DOHH2 (cell line): ENCODE data around the gene DHCR24.

ENCODE experiments used
- EZH2phosphoT487 ChIP-seq: fragments of 200-600 bp; sonication (generic); IDR thresholded peaks from 2 replicates; pipeline ENCODE4 v1.6.1; 2017; ENCODE audit warnings: borderline replicate concordance, mild to moderate bottlenecking, antibody characterized with exemption, low read length, moderate library complexity, mixed read lengths
- TF ChIP-seq, protein P1 (sequence below): fragments of 200-600 bp; sonication (generic); IDR thresholded peaks from one replicate; pipeline ENCODE4 v1.5.1; 2014; ENCODE audit warnings: antibody characterized with exemption, mild to moderate bottlenecking, low read depth, low read length; ENCODE audit not compliant: poor library complexity, severe bottlenecking

DNA sequence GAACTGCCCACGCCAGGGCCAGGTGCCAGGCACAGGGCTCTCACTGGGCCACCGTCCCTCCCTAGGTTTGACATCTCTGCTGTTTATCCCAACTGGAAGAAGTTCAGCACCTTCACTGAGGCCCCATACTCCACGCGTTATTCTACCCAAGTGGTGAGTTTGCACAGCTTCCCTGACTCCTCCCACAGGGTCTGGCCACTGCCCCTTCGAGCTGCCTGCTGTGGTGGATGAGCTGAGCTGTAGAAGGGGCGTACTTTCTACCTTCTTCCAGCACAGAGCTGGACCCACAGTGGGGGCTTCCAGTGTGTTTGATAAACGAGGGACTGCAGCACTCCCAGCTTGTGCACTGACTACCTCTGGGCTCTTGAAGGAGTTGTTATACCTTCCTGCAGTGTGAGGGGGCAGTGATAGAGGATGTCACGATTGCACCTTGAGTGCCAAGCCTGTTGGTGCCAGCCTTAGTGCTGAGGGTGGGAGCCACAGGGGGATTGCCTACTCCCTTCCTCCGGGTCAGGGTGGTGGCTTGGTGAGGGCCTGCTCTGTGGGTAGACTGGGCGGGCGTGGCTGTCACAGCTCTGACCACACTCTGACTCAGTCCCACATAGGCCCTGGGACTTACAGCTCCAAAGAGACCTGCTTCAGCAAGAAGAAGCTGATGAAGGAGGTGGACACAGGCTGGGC is 79.9 kb downstream of the DHCR24 start:
- TF ChIP-seq, protein P1, sequence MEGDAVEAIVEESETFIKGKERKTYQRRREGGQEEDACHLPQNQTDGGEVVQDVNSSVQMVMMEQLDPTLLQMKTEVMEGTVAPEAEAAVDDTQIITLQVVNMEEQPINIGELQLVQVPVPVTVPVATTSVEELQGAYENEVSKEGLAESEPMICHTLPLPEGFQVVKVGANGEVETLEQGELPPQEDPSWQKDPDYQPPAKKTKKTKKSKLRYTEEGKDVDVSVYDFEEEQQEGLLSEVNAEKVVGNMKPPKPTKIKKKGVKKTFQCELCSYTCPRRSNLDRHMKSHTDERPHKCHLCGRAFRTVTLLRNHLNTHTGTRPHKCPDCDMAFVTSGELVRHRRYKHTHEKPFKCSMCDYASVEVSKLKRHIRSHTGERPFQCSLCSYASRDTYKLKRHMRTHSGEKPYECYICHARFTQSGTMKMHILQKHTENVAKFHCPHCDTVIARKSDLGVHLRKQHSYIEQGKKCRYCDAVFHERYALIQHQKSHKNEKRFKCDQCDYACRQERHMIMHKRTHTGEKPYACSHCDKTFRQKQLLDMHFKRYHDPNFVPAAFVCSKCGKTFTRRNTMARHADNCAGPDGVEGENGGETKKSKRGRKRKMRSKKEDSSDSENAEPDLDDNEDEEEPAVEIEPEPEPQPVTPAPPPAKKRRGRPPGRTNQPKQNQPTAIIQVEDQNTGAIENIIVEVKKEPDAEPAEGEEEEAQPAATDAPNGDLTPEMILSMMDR, result no peak
- TF ChIP-seq EZH2phosphoT487, result no peak
